HG03575 (cell line): ENCODE results near the gene CXCL16.
"Not testable (repeated sequence)": the region's sequence is repeated elsewhere in the genome, so short reads cannot be mapped to it uniquely, and the experiment has no call there.

Experiments
- ATAC-seq: cut with Tn5 transposase; IDR thresholded peaks from one replicate; pipeline ENCODE4 v1.9.1; 2021; ENCODE audit not compliant: unreplicated experiment, insufficient number of reproducible peaks, low FRiP score; ENCODE audit errors: extremely low read depth

Gene CXCL16

GRCh38 chr17:4709794-4710692 lies 29.7 kb downstream of the CXCL16 start, which contains the start of gene ARRB2:
TSS of gene ARRB2 (plus strand) at chr17:4710632. CDS start at chr17:4710722, 90 bp downstream.
- ATAC-seq = no peak

GRCh38 chr17:4708436-4708835 lies 31.3 kb downstream of the CXCL16 start:
- no peak for ATAC-seq

- no peak for ATAC-seq
Observed at GRCh38 chr17:4706121-4706520, 33.6 kb downstream of the CXCL16 start.

DNA sequence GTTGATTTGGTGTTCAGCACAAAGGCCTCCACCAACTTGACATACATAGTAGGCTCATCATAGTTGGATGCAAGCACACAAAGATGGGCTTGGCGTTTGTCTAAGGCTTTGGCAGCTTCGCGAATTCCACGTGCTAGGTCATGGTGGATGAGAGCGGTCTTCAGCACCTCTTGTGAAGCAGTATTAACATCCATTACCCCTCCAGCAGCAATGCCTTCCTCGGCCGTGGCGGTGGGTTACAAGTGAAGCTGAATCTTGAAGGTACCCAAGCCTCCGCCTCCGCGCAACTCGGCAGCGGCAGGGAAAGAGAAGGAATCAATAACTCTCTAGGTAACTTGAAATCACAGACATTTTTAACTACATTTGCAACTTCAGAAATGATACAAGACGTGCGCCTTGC lies 34.7 kb downstream of the CXCL16 start:
- no peak for ATAC-seq

- ATAC-seq = not testable (repeated sequence)
Observed at GRCh38 chr17:4704574-4704907, 35.2 kb downstream of the CXCL16 start.

DNA sequence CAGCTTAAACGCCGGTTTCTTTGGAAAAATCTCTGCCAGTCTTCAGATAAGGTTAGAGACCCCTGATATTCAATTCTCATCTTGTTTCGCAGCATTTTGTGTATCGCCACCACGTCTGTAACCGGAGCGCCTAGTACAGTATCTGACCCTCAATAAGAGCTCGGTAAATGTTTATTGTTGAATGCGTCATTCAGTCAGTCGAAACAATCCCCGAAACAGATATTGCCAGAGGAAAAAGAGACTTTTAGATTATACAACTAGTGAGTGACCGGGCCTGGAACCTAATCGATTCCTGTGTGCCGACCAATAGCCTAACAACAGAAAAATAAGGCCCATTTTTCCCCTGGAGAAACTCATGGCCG lies 36.4 kb downstream of the CXCL16 start:
- ATAC-seq = no peak

DNA sequence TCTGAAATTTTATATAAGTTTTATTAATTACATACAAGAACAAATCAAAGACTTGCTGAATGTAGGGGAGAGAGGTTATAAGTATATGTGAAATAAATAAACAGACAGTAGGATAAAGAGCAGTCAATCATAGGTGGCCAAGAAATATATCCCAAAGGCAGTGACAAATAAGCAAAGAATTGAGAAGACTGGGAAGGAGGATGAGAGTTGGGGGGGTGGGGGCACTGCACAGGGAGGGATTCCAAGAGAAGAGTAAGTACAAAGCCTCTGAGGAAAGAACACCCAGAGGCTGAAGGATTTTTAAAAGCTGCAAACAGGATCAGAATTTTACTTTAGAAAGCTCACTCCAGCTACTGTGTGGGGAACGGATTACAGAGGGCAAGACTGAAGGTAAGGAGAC lies 38.6 kb downstream of the CXCL16 start:
- no peak for ATAC-seq

- not testable (repeated sequence) for ATAC-seq
Observed at GRCh38 chr17:4699401-4700056, 40.2 kb downstream of the CXCL16 start.

DNA sequence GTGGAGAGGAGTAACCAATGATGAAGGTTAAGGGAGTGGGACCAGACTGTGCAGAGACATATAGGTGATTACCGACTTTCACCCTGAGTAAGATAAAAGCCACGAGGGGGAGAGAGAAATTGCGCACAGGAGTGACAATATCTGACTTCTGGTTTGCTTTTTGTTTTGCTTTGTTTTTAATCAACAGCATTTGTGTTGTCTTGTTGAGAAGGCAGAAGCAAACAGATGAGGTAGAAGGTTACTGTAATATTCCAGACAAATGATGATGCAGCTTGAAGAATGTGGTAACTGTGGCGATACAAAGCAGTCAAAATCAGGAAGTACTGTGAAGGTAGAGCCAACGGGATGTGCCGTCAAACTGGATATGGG lies 43.3 kb downstream of the CXCL16 start:
- no peak for ATAC-seq

- ATAC-seq = no peak
Observed at GRCh38 chr17:4693416-4693815, 46.3 kb downstream of the CXCL16 start.

DNA sequence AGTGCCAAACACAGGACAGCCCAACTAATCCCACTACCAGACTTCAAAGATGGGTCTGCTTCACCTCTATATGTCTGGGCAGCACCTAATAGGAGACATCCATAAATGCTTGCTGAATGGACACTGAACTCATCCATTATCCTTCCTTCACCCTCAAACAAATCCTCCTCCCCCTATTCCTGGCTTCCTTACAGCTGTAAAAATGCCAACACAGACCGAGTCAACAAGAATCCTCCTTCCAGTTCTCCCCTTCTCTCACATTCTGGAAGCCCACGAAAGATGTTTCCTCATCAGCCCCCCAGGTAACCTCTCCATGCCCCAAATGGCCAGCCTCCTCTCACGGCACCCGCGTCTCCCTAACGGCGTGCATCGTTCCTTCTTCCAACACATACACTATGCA lies 48.0 kb downstream of the CXCL16 start:
- ATAC-seq = no peak

DNA sequence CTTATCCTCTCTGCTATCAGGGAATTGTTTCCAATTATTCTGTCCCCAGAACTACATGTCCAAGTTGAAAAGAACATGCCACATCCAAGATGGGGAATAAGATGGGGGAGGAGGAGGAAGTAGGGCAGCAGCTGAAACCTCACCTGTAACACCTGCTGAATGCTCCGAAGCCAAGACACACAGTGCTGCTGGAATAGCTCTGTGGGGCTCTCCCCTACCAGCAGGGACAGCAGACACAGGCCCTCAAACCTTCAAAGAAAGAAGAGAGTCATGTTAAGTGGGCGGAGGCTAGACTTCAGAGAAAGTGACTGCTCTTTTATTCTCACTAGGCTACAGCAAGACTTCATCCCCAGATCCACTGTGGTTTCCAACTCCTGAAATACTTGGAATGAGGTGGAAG lies 49.0 kb downstream of the CXCL16 start:
- ATAC-seq = no peak

GRCh38 chr17:4689872-4690271 lies 49.9 kb downstream of the CXCL16 start:
- ATAC-seq = not testable (repeated sequence)

DNA sequence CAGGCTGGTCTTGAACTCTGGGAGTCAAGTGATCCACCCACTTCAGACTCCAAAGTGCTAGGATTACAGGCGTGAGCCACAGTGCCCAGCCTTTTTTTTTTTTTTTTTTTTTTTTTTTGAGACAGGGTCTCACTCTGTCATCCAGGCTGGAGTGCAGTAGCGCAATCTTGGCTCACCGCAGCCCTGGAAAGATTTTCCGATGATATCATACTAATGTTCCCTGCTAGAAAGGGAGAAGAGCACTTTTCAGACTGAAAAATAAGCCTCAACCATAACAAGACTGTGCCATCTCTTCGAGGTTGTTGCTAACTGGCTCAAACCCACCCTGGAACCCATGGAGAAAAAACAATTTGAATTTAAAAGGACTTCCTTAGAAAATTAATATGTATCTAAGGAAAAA lies 56.0 kb downstream of the CXCL16 start:
- ATAC-seq = not testable (repeated sequence)
